Muscle layer of duodenum (tissue), 2 donors: ENCODE results near the gene TMCO4.
"Not testable (repeated sequence)": the region's sequence is repeated elsewhere in the genome, so short reads cannot be mapped to it uniquely, and the experiment has no call there.

Source experiments
- H3K27ac ChIP-seq: one replicate; pipeline ENCODE4 v1.7.0; 2013; ENCODE audit warnings: mild to moderate bottlenecking, low read length
- H3K27me3 ChIP-seq: one replicate; pipeline ENCODE4 v1.7.0; 2013; ENCODE audit warnings: low read depth, mild to moderate bottlenecking, control low read depth, low read length
- H3K36me3 ChIP-seq, 2 donors: one replicate each; pipeline ENCODE4 v1.7.0; 2013; ENCODE audit warnings: low read length in 2 of 2, control low read depth in 1 of 2, mild to moderate bottlenecking in 1 of 2; ENCODE audit not compliant: insufficient read depth in 2 of 2, control insufficient read depth in 1 of 2
- H3K4me1 ChIP-seq, 2 donors: one replicate each; pipeline ENCODE4 v1.7.0; 2013; ENCODE audit warnings: low read length in 2 of 2, mild to moderate bottlenecking in 2 of 2, control low read depth in 1 of 2, moderate library complexity in 1 of 2; ENCODE audit not compliant: insufficient read depth in 2 of 2, control insufficient read depth in 1 of 2
- H3K4me3 ChIP-seq, 2 donors: one replicate each; pipeline ENCODE4 v1.7.0; 2013; ENCODE audit warnings: low read length in 2 of 2, low read depth in 1 of 2, mild to moderate bottlenecking in 1 of 2
- H3K9me3 ChIP-seq, 2 donors: one replicate each; pipeline ENCODE4 v1.7.0; 2013; ENCODE audit warnings: low read length in 2 of 2, control low read depth in 1 of 2, mild to moderate bottlenecking in 1 of 2; ENCODE audit not compliant: control insufficient read depth in 1 of 2
- donor health status: healthy.

The TMCO4 gene

DNA sequence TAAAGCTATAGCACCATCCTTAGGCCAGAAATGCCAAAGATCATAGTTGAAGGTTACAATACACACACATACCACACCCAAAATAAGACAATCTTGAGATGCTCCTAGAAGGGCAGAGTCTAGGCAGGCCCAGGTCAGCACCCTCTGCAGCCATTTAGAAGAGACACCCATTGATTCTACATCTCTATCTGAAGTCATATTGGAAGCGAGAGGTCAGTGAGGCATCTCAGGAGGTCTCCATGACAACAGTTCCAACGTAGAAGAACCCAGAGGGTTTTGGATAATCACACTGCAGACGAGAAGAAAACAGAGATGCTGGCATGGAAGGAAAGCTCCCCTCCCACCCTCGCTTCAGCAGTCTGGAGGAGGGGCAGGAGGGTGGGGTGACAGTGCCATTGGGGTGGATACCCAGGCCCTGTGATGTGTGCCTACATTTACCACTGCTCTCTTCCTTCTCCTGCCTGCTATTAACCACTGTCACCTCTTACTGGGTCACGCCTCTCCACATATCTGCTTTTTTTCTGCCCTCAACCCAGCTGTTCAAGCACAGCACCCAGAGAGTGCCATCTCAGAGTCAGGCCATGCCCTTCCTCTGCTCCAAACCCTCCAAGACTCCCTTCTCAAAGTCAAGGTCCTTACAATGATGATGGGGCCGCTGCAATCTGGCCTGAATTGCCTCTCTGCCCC, 6.2 kb downstream of the TMCO4 start:
- Histone ChIP-seq H3K4me1 (peaks cover 0 to under 1% of the 10 kb centered on the region in 2 donors), H3K9me3 (no peaks in the 10 kb centered on the region), H3K36me3 (peaks cover 5 to 22% of the 10 kb centered on the region in 2 donors), H3K4me3 (no peak overlapping the region), H3K27me3 (no peaks in the 10 kb centered on the region), H3K27ac (no peak overlapping the region)

DNA sequence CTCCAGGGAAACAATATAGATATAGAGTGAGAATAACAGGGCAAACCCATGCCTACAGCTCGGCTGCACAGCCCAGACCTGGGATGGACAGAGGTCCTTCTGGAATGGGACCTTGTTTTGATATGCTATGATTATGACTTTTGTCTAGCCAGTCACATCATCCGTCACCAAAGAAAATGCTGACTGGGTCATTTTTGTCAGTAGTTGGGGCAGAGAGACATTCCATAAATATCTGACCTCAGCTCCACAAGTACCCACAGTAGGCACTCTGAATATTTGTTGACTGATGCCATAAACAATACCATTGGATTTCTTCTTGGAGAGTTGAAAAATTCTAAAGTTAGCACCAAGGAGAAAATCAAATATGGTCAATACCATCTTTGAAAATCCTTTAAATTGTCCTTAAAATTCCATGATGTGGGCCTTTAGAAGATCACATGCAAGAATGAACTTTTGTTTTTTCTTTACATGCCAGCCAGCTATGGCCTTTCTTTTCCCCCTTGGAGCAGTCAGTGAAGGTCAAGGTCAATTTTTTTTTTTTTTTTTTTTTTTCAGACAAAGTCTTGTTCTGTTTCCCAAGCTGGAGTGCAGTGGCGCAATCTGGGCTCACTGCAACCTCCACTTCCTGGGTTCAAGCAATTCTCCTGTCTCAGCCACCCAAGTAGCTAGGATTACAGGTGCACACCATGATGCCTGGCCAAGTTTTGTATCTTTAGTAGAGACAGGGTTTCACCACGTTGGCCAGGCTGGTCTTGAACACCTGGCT, 7.3 kb downstream of the TMCO4 start:
- Histone ChIP-seq H3K36me3 (peaks cover 5 to 23% of the 10 kb centered on the region in 2 donors), H3K4me3 (no peak overlapping the region), H3K27me3 (no peaks in the 10 kb centered on the region), H3K9me3 (no peaks in the 10 kb centered on the region), H3K4me1 (no peaks in the 10 kb centered on the region), H3K27ac (no peak overlapping the region)

DNA sequence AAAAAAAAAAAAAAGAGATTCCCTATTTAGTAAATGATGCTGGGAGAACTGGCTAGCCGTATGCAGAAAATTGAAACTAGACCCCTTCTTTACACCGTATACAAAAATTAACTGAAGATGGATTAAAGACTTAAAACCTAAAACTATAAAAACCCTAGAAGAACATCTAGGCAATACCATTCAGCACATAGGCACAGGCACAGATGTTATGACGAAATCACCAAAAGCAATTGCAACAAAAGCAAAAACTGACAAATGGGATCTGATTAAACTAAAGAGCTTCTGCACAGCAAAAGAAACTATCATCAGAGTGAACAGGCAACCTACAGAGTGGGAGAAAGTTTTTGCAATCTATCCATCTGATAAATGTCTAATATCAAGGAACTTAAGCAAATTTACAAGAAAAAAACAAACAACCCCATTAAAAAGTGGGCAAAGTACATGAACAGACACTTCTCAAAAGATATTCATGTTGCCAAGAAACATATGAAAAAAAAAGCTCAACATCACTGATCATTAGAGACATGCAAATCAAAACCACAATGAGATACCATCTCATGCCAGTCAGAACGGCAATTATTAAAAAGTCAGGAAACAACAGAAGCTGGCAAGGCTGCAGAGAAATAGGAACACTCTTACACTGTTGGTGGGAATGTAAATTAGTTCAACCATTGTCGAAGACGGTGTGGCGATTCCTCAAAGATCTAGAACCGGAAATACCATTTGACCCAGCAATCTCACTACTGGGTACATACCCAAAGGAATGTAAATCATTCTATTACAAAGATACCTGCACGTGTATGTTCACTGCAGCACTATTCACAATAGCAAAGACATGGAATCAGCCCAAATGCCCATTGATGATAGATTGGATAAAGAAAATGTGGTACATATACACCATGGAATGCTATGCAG, 9.4 kb downstream of the TMCO4 start:
- not testable (repeated sequence) for H3K4me3 ChIP-seq, H3K27ac ChIP-seq, H3K27me3 ChIP-seq, H3K4me1 ChIP-seq, H3K9me3 ChIP-seq
- H3K36me3 ChIP-seq, result peaks cover 13 to 35% of the 10 kb centered on the region in 2 donors

- Histone ChIP-seq H3K36me3 (peaks cover 14 to 39% of the 10 kb centered on the region in 2 donors), H3K9me3 (no peaks in the 10 kb centered on the region), H3K27ac (no peak overlapping the region), H3K27me3 (no peaks in the 10 kb centered on the region), H3K4me1 (no peaks in the 10 kb centered on the region), H3K4me3 (no peak overlapping the region)
Observed at GRCh38 chr1:19786988-19787423, 12.7 kb downstream of the TMCO4 start.

DNA sequence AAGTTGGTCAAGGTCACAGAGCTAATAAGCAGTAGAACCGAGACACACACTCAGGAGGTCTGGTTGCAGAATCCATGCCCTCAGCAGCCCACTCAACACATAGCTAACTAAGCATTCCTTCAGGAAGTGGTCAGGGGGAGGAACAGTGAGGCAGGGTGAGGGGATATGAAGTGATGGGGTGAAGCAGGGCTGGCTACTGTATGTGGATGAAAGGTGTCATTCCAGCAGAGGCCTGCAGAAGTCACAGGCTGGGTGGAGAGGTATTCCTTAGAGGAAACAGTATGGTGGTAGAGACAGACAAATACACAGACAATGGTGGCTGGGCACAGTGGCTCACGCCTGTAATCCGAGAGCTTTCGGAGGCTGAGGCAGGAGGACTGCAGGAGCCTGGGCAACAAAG, 14.1 kb downstream of the TMCO4 start:
- H3K36me3 ChIP-seq, result peaks cover 15 to 32% of the 10 kb centered on the region in 2 donors
- H3K27ac ChIP-seq, result no peak overlapping the region
- H3K4me1 ChIP-seq, result no peaks in the 10 kb centered on the region
- H3K9me3 ChIP-seq, result no peaks in the 10 kb centered on the region
- H3K27me3 ChIP-seq, result no peaks in the 10 kb centered on the region
- H3K4me3 ChIP-seq, result no peak overlapping the region

DNA sequence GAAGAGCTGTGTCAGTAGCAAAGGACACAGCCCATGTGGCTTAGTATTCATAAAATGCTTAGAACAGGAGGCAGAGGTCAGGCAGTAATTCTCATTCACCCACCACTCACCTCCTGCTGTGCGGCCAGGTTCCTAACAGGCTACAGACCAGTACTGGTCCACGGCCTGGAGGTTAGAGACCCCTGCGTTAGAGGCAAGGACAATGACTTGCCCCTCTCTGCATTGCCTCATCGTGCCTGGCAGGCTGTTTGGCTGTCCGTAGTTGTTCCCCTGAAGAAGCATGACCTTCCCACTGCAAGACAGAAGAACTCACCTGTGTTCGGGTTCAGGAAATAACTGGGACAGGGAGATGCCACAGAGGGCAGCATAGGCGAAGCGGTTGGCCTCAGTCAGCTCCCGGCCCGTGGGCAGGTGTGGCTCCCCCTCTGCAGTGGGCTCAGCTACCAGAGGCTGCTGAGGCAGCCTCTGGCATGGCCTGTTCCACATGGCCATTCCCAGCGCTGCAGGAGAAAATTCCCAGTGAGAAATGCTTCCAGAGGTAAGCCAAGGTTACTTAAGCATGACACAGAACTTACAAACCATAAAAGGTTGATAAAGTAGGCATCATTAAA, 19.3 kb downstream of the TMCO4 start:
- Histone ChIP-seq H3K27ac (no peak overlapping the region), H3K4me3 (no peak overlapping the region), H3K27me3 (no peaks in the 10 kb centered on the region), H3K9me3 (peaks cover 0 to 2% of the 10 kb centered on the region in 2 donors), H3K4me1 (no peaks in the 10 kb centered on the region), H3K36me3 (peaks cover 34 to 59% of the 10 kb centered on the region in 2 donors)

GRCh38 chr1:19776933-19777332, 22.8 kb downstream of the TMCO4 start:
- Histone ChIP-seq H3K9me3 (peaks cover 0 to 2% of the 10 kb centered on the region in 2 donors), H3K27ac (no peak overlapping the region), H3K36me3 (peaks cover 36 to 65% of the 10 kb centered on the region in 2 donors), H3K4me3 (no peak overlapping the region), H3K27me3 (no peaks in the 10 kb centered on the region), H3K4me1 (no peaks in the 10 kb centered on the region)

DNA sequence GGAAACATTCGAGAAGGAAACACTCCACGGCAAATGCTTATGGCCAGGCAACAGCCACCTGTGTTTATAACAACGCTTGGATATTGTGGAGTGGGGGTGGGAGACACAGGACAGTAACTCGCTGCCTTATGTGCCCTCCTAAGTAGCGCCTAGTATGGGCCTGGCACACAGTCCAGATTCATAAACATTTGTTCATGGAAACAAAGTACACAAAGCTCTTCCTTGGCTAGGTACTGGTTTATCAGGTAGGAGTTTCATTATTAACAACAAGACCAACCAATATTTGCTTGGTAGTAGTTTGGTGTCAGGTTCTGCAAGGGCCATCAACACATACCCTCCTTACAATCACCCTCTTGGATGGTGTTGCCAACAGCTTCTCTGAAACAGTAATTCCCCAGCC, 23.4 kb downstream of the TMCO4 start:
- peaks cover 37 to 65% of the 10 kb centered on the region in 2 donors for H3K36me3 ChIP-seq
- H3K4me3 ChIP-seq, result no peak overlapping the region
- no peak overlapping the region for H3K27ac ChIP-seq
- H3K27me3 ChIP-seq, result no peaks in the 10 kb centered on the region
- no peaks in the 10 kb centered on the region for H3K4me1 ChIP-seq
- H3K9me3 ChIP-seq, result peaks cover 0 to 2% of the 10 kb centered on the region in 2 donors

DNA sequence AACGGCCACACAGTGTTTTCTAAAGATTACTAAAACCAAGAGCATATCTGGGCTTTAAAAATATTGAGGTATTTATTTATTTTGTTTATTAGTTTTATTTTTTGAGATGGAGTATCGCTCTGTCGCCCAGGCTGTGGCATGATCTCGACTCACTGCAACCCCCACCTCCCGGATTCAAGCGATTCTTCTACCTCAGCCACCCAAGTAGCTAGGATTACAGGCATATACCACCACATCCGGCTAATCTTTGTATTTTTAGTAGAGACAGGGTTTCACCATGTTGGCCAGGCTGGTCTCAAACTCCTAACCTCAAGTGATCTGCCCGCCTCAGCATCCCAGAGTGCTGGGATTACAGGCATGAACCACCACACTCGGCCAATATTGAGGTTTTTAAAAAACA, 23.9 kb downstream of the TMCO4 start:
- Histone ChIP-seq H3K36me3 (peaks cover 41 to 66% of the 10 kb centered on the region in 2 donors), H3K27me3 (no peaks in the 10 kb centered on the region), H3K27ac (no peak overlapping the region), H3K4me1 (no peaks in the 10 kb centered on the region), H3K9me3 (peaks cover 0 to 2% of the 10 kb centered on the region in 2 donors), H3K4me3 (no peak overlapping the region)

DNA sequence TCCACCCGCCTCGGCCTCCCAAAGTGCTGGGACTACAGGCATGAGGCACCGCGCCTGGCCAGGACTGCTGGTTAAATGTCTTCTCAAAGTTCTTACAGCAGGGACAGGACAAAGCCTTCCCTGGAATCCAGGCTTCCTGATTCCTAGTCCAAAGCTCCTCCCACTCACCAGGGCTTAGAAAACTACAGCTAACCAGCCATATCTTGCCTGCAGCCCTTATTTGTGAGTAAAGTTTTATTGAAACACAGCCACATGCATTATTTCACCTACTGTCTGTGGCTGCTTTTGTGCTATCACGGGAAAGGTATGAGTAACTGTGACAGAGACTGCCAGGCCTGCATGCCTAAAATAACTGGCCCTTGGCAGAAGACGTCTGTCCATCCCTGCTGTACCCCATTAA, 24.4 kb downstream of the TMCO4 start:
- no peaks in the 10 kb centered on the region for H3K27me3 ChIP-seq
- H3K36me3 ChIP-seq, result peaks cover 42 to 66% of the 10 kb centered on the region in 2 donors
- peaks cover 0 to 2% of the 10 kb centered on the region in 2 donors for H3K9me3 ChIP-seq
- H3K4me3 ChIP-seq, result no peak overlapping the region
- H3K27ac ChIP-seq, result no peak overlapping the region
- H3K4me1 ChIP-seq, result no peaks in the 10 kb centered on the region
